Neural cell (in vitro differentiated cells): ENCODE results near the gene MAD2L1BP. TPM values are rescaled to one million over a fixed set of nuclear protein-coding genes. Genes with fewer than 3 reads are reported as not detected.

Experiments
- H2AFZ ChIP-seq: fragments of 200-600, 300-800 bp; sonication (generic), shearing (Covaris generic); 2 replicates; pipeline ENCODE4 v1.6.0; 2014; ENCODE audit warnings: low read depth, mild to moderate bottlenecking, antibody characterized with exemption, low read length, moderate library complexity
- H3F3A ChIP-seq: fragments of 200-600 bp; shearing (Covaris generic); 2 replicates; pipeline ENCODE4 v1.6.1; 2016; ENCODE audit warnings: mild to moderate bottlenecking, moderate library complexity, mixed read lengths, antibody characterized with exemption, low read length; ENCODE audit not compliant: insufficient read depth, poor library complexity, severe bottlenecking
- H3K27ac ChIP-seq: fragments of 200-600, 300-800 bp; sonication (generic), shearing (Covaris generic); 2 replicates; pipeline ENCODE4 v1.5.1; 2014; ENCODE audit warnings: mild to moderate bottlenecking, low read length, moderate library complexity
- H3K27me3 ChIP-seq: fragments of 300-800, 200-600 bp; sonication (generic), shearing (Covaris generic); 2 replicates; pipeline ENCODE4 v1.6.0; 2014; ENCODE audit warnings: mild to moderate bottlenecking, low read depth, low read length, moderate library complexity; ENCODE audit not compliant: insufficient read depth
- H3K36me3 ChIP-seq: fragments of 300-800, 200-600 bp; sonication (generic), shearing (Covaris generic); 2 replicates; pipeline ENCODE4 v1.5.1; 2014; ENCODE audit warnings: mild to moderate bottlenecking, antibody characterized with exemption, low read length, moderate library complexity; ENCODE audit not compliant: insufficient read depth
- H3K4me2 ChIP-seq: fragments of 300-800, 200-600 bp; sonication (generic), shearing (Covaris generic); 2 replicates; pipeline ENCODE4 v1.6.0; 2014; ENCODE audit warnings: mild to moderate bottlenecking, low read length
- H3K4me3 ChIP-seq: fragments of 300-800, 200-600 bp; sonication (generic), shearing (Covaris generic); 2 replicates; pipeline ENCODE4 v1.5.1; 2014; ENCODE audit warnings: mild to moderate bottlenecking, low read length, moderate library complexity
- H3K79me2 ChIP-seq: fragments of 200-600 bp; shearing (Covaris generic); replicated peaks from 2 replicates; pipeline ENCODE4 v1.6.0; 2014; ENCODE audit warnings: mild to moderate bottlenecking, low read length, moderate library complexity; ENCODE audit not compliant: insufficient read depth
- H3K9ac ChIP-seq: fragments of 300-800, 200-600 bp; sonication (generic), shearing (Covaris generic); 2 replicates; pipeline ENCODE4 v1.6.1; 2016; ENCODE audit warnings: mild to moderate bottlenecking, low read length, mixed read lengths
- H3K9me2 ChIP-seq: fragments of 200-600 bp; shearing (Covaris generic); 2 replicates; pipeline ENCODE4 v1.6.1; 2016; ENCODE audit warnings: mild to moderate bottlenecking, low read length, mixed read lengths; ENCODE audit not compliant: insufficient read depth
- H3K9me3 ChIP-seq: fragments of 200-600, 300-800 bp; sonication (generic), shearing (Covaris generic); 2 replicates; pipeline ENCODE4 v1.6.1; 2016; ENCODE audit warnings: mild to moderate bottlenecking, mixed run types, low read length, moderate library complexity, mixed read lengths
- H4K20me1 ChIP-seq: fragments of 200-600 bp; shearing (Covaris generic); 2 replicates; pipeline ENCODE4 v1.6.1; 2016; ENCODE audit warnings: mild to moderate bottlenecking, mixed run types; ENCODE audit not compliant: insufficient read depth
- CTCF ChIP-seq: fragments of 450-650 bp; IDR thresholded peaks from 2 replicates; pipeline ENCODE4 v1.5.1; 2014; ENCODE audit warnings: antibody characterized with exemption, mild to moderate bottlenecking, moderate library complexity; ENCODE audit not compliant: poor library complexity, severe bottlenecking
- EP300 ChIP-seq: fragments of 450-650 bp; conservative IDR thresholded peaks from 2 replicates; pipeline ENCODE4 v1.6.1; 2014; ENCODE audit warnings: antibody characterized with exemption, mild to moderate bottlenecking, moderate library complexity; ENCODE audit not compliant: poor library complexity, severe bottlenecking
- EZH2 ChIP-seq: fragments of 200-600, 300-800 bp; shearing (Covaris generic), sonication (generic); IDR thresholded peaks from 2 replicates; pipeline ENCODE4 v1.6.1; 2014; ENCODE audit warnings: antibody characterized with exemption, low read length, borderline replicate concordance, mild to moderate bottlenecking; ENCODE audit not compliant: insufficient read depth, poor library complexity, severe bottlenecking
- MXI1 ChIP-seq: fragments of 450-650 bp; conservative IDR thresholded peaks from 2 replicates; pipeline ENCODE4 v1.6.1; 2014; ENCODE audit warnings: antibody characterized with exemption, mild to moderate bottlenecking; ENCODE audit not compliant: poor library complexity, severe bottlenecking
- POLR2AphosphoS5 ChIP-seq: IDR thresholded peaks from 2 replicates; pipeline ENCODE4 v1.6.1; 2012
- RAD21 ChIP-seq: fragments of 450-650 bp; conservative IDR thresholded peaks from 2 replicates; pipeline ENCODE4 v1.6.1; 2014; ENCODE audit warnings: antibody characterized with exemption, mild to moderate bottlenecking, moderate library complexity
- REST ChIP-seq: IDR thresholded peaks from 2 replicates; pipeline ENCODE4 v1.6.1; 2012; ENCODE audit warnings: borderline replicate concordance
- SMC3 ChIP-seq: fragments of 450-650 bp; conservative IDR thresholded peaks from 2 replicates; pipeline ENCODE4 v1.6.1; 2014; ENCODE audit warnings: antibody characterized with exemption, mild to moderate bottlenecking, moderate library complexity; ENCODE audit not compliant: poor library complexity
- TAF1 ChIP-seq: IDR thresholded peaks from 2 replicates; pipeline ENCODE4 v1.6.1; 2012; ENCODE audit warnings: low read depth
- polyA plus RNA-seq: library from polyadenylated mRNA; depleted of rRNA; stranded (reverse); fragments of >200 nt; gene quantifications from 2 replicates; pipeline ENCODE4 v1.2.3, GENCODE V29; 2014

MAD2L1BP gene
- polyA plus RNA-seq, 1 donor from 2014 or later = 43.2 TPM

GRCh38 chr6:43669922-43670622 is 34.4 kb downstream of the MAD2L1BP start:
- Histone ChIP-seq H3K9me2 (no peaks in the 10 kb centered on the region), H3K9ac (no peak overlapping the region), H3K4me3 (no peak overlapping the region), H3K27ac (no peak overlapping the region), H3K9me3 (no peaks in the 10 kb centered on the region), H4K20me1 (no peaks in the 10 kb centered on the region), H3K4me2 (no peak overlapping the region), H3K27me3 (no peaks in the 10 kb centered on the region), H2AFZ (no peak overlapping the region), H3F3A (no peaks in the 10 kb centered on the region), H3K36me3 (no peaks in the 10 kb centered on the region), H3K79me2 (no peaks in the 10 kb centered on the region)
- TF ChIP-seq REST (no peak), RAD21 (no peak), EP300 (no peak), CTCF (no peak), MXI1 (no peak), SMC3 (no peak), EZH2 (no peak), TAF1 (no peak), POLR2AphosphoS5 (no peak)

GRCh38 chr6:43670623-43670986 is 35.0 kb downstream of the MAD2L1BP start:
- TF ChIP-seq CTCF (no peak), EP300 (no peak), TAF1 (no peak), REST (no peak), POLR2AphosphoS5 (no peak), EZH2 (no peak), SMC3 (no peak), MXI1 (no peak), RAD21 (no peak)
- Histone ChIP-seq H3K4me2 (no peak overlapping the region), H3K27me3 (no peaks in the 10 kb centered on the region), H3K9me3 (no peaks in the 10 kb centered on the region), H2AFZ (no peak overlapping the region), H3F3A (no peaks in the 10 kb centered on the region), H3K36me3 (no peaks in the 10 kb centered on the region), H3K9ac (no peak overlapping the region), H3K27ac (no peak overlapping the region), H4K20me1 (no peaks in the 10 kb centered on the region), H3K79me2 (no peaks in the 10 kb centered on the region), H3K9me2 (no peaks in the 10 kb centered on the region), H3K4me3 (no peak overlapping the region)
